Activated CD4-positive, alpha-beta memory T cell treated with anti-CD3 and anti-CD28 coated beads for 36 hours (primary cell): ENCODE measurements around the gene TMEM237. TPM values are rescaled to one million over a fixed set of nuclear protein-coding genes. Genes with fewer than 3 reads are reported as not detected.

Experiments used
- CTCF ChIA-PET: fragments of 350-600 bp; sonication (Branson Sonifier 250); formaldehyde crosslinking; loops from one replicate; lab custom pipeline; 2021; ENCODE audit warnings: antibody characterized with exemption, inconsistent platforms; lab: Charles Lee
- POLR2A ChIA-PET: fragments of 350-600 bp; sonication (Branson Sonifier 250); formaldehyde crosslinking; loops from one replicate; lab custom pipeline; 2021; ENCODE audit warnings: antibody characterized with exemption; lab: Charles Lee
- DNase-seq: peaks from one replicate; pipeline ENCODE4 v3.0.0-alpha.2; 2020
- H3K27ac Mint-ChIP-seq: one replicate; pipeline ENCODE4 v1.8.0; 2021; ENCODE audit warnings: mixed read lengths
- H3K27me3 Mint-ChIP-seq: one replicate; pipeline ENCODE4 v1.8.0; 2021; ENCODE audit warnings: mixed read lengths
- H3K36me3 Mint-ChIP-seq: one replicate; pipeline ENCODE4 v1.8.0; 2021; ENCODE audit warnings: mixed read lengths
- H3K4me1 Mint-ChIP-seq: one replicate; pipeline ENCODE4 v1.8.0; 2021; ENCODE audit warnings: low read depth, mixed read lengths
- H3K4me3 Mint-ChIP-seq: one replicate; pipeline ENCODE4 v1.8.0; 2021; ENCODE audit warnings: mild to moderate bottlenecking, mixed read lengths
- H3K9me3 Mint-ChIP-seq: one replicate; pipeline ENCODE4 v1.8.0; 2021; ENCODE audit warnings: mixed read lengths
- intact Hi-C: fragments of 100-400 bp; cut with micrococcal nuclease; formaldehyde crosslinking; loops from one replicate; pipeline ENCODE4 v1.15.1; 2023
- total RNA-seq, 2 experiments: library from RNA; stranded (reverse); gene quantifications; one replicate each; pipeline ENCODE4 v1.2.3, GENCODE V29; 2021

The TMEM237 gene
- total RNA-seq, 2 experiments from 2014 or later, result 15.4 to 18.3 TPM

DNA sequence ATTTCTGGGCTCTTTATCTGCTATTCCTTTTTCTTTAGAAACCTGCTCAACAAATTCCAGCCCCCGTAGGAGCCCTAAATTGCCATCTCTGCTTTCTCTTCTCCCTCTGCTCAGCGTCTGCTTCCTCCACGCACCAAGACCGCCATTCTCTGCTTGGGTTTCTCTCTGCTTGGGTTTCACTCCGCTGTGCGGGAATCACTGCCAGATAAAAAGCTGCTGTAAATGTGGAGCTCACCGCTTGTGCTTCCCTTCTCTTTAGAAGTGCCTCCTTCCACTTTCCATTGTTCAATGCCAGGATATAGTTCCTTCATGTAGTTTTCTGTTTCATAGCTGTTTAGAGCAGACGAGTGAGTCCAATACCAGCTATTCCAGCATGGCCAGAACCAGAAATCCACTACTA lies 45.9 kb downstream of the TMEM237 start:
- Mint-ChIP-seq H3K36me3 (no peaks in the 10 kb centered on the region), H3K4me1 (no peaks in the 10 kb centered on the region), H3K27ac (no peak overlapping the region), H3K4me3 (no peak overlapping the region), H3K9me3 (peaks cover 20% of the 10 kb centered on the region), H3K27me3 (peaks cover 11% of the 10 kb centered on the region)
- ChIA-PET POLR2A (no interaction called here), CTCF (no interaction called here)
- DNase-seq, result no peak
- intact Hi-C loops, result no loop called here

DNA sequence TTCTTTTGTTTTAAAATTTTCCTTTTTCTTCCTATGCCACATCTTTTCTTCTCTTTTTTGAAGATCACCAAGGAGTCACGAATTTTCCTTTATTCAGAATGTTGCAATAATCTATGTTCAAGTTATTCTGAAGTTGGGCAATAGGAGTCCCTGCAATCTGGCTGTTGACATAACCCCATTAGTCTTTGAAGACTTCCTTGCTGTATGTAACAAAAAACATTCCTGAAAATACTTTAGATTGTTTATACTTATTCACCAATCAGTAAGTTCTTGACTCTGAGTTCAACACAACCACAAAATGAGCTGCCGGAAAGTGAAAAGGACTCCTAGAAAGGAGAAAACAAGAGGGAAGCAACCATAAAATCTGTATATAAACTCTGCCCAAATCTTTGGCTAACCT lies 62.8 kb downstream of the TMEM237 start:
- Mint-ChIP-seq H3K4me1 (no peaks in the 10 kb centered on the region), H3K36me3 (no peaks in the 10 kb centered on the region), H3K4me3 (no peak overlapping the region), H3K27me3 (peaks cover 1% of the 10 kb centered on the region), H3K9me3 (no peaks in the 10 kb centered on the region), H3K27ac (no peak overlapping the region)
- ChIA-PET CTCF (no interaction called here), POLR2A (no interaction called here)
- DNase-seq, result no peak
- intact Hi-C loops, result no loop called here

GRCh38 chr2:201579536-201579935 lies 63.8 kb downstream of the TMEM237 start:
- ChIA-PET POLR2A (no interaction called here), CTCF (no interaction called here)
- no peak for DNase-seq
- Mint-ChIP-seq H3K4me3 (no peak overlapping the region), H3K36me3 (no peaks in the 10 kb centered on the region), H3K9me3 (no peaks in the 10 kb centered on the region), H3K27ac (no peak overlapping the region), H3K4me1 (no peaks in the 10 kb centered on the region), H3K27me3 (peaks cover 1% of the 10 kb centered on the region)
- intact Hi-C loops, result no loop called here

GRCh38 chr2:201575971-201576370 lies 67.3 kb downstream of the TMEM237 start:
- H3K4me3 Mint-ChIP-seq, result no peak overlapping the region
- no peaks in the 10 kb centered on the region for H3K27me3 Mint-ChIP-seq
- no peak for DNase-seq
- H3K36me3 Mint-ChIP-seq, result no peaks in the 10 kb centered on the region
- ChIA-PET CTCF (no interaction called here), POLR2A (no interaction called here)
- no peak overlapping the region for H3K27ac Mint-ChIP-seq
- H3K9me3 Mint-ChIP-seq, result no peaks in the 10 kb centered on the region
- H3K4me1 Mint-ChIP-seq, result no peaks in the 10 kb centered on the region
- intact Hi-C loops, result no loop called here

DNA sequence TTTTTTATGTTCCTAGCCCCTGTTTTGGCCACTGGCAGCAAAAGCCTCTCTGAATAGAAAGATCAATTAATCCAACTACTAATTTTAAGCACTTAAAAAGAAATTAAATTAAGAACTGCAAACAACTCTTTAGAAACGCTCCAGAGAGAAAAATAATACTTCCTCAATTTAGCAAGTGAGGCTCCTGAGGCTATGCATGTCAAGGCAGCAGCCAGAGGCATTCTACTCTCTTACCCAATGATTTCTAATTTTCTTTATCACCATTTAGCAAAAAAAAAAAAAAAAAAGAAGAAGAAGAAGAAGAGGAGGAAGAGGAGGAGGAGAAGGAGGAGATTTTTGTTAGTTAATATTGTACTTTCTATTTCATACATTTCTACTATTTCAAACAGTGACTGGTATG lies 68.5 kb downstream of the TMEM237 start:
- DNase-seq, result no peak
- Mint-ChIP-seq H3K9me3 (no peaks in the 10 kb centered on the region), H3K27ac (no peak overlapping the region), H3K4me3 (no peak overlapping the region), H3K36me3 (no peaks in the 10 kb centered on the region), H3K27me3 (no peaks in the 10 kb centered on the region), H3K4me1 (no peaks in the 10 kb centered on the region)
- CTCF ChIA-PET, result no interaction called here
- POLR2A ChIA-PET, result no interaction called here
- intact Hi-C loops, result no loop called here

DNA sequence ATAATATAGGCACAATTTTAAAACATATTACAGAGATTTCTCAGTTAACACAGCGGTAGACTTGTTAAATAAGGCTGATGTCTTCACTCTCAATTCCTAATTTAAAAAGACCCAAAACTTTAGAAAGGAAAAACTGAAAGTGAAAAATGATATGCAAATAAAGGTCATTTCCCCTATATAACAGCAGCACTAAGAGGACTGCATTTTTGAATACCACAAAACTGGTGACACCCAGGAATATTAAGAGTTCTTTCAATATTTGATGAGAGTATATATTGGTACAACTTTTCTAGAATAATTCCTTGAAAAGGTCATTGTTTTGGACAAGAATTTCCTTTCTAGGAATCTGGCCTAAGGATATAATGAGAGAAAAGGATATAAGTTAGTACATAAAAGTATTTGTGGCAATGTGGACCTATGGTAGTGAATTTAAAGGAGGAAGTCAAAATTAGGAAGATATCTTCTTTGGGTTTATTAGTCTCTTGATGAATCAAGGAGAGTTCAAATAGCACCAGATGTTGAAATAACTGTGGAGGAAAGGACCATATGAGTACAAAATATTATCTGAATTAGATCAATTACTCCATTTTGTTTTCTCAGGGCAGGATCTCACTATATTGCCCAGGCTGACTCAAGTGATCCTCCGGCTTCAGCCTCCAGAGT lies 70.3 kb downstream of the TMEM237 start:
- ChIA-PET POLR2A (no interaction called here), CTCF (no interaction called here)
- no peaks in the 10 kb centered on the region for H3K27me3 Mint-ChIP-seq

More for the DNA sequence above, 70.3 kb downstream of the TMEM237 start:
- intact Hi-C loops, result no loop called here
- no peak for DNase-seq
- Mint-ChIP-seq H3K36me3 (no peaks in the 10 kb centered on the region), H3K9me3 (no peaks in the 10 kb centered on the region), H3K4me1 (no peaks in the 10 kb centered on the region), H3K27ac (no peak overlapping the region), H3K4me3 (no peak overlapping the region)

Other genes with a start within 250 kb of the TMEM237 start
- gene TRAK2, start 192.0 kb downstream of the TMEM237 start, total RNA-seq, result 10 to 100 TPM; 23.5 to 26.0 TPM
- gene STRADB, start 191.8 kb downstream of the TMEM237 start, total RNA-seq, result 10 to 100 TPM; 18.5 to 19.8 TPM
- gene MPP4, start 55.1 kb upstream of the TMEM237 start, total RNA-seq, result not detected
- gene ALS2, start 137.4 kb upstream of the TMEM237 start, total RNA-seq, result 10 to 100 TPM; 11.0 to 12.6 TPM
- gene CDK15, start 163.0 kb upstream of the TMEM237 start, total RNA-seq, result not detected